ENCODE data around the gene CSK.

Gene CSK

GRCh38 chr15:74752531-74752930 lies 29.3 kb upstream of the CSK start:
- TF ChIP-seq SIN3A (IDR thresholded peaks at IDR 0.05; ENCODE audit: borderline replicate concordance, insufficient read depth, low read length) (no peak), POLR2AphosphoS5 (IDR thresholded peaks at IDR 0.05; ENCODE audit: low read depth, low read length) (no peak), FOXP2 (optimal IDR thresholded peaks at IDR 0.05; ENCODE audit: borderline replicate concordance, extremely low read depth, extremely low read length, insufficient read depth) (no peak)

GRCh38 chr15:74754593-74755215 lies 27.2 kb upstream of the CSK start:
- TF ChIP-seq REST (IDR thresholded peaks at IDR 0.05; ENCODE audit: insufficient read depth in 1 of 2, low read depth in 2 of 2, low read length in 2 of 2) (no peak), SIN3A (IDR thresholded peaks at IDR 0.05; ENCODE audit: borderline replicate concordance, insufficient read depth, low read length) (no peak), TAF1 (IDR thresholded peaks at IDR 0.05; ENCODE audit: borderline replicate concordance, insufficient read depth, low read length) (no peak), FOXP2 (optimal IDR thresholded peaks at IDR 0.05; ENCODE audit: borderline replicate concordance, extremely low read depth, extremely low read length, insufficient read depth) (no peak), POLR2AphosphoS5 (IDR thresholded peaks at IDR 0.05; ENCODE audit: low read depth, low read length) (no peak)

- TF ChIP-seq REST (IDR thresholded peaks at IDR 0.05; ENCODE audit: insufficient read depth in 1 of 2, low read depth in 2 of 2, low read length in 2 of 2) = no peak
- no peak for TF ChIP-seq TAF1 (IDR thresholded peaks at IDR 0.05; ENCODE audit: borderline replicate concordance, insufficient read depth, low read length)
- no peak for TF ChIP-seq POLR2AphosphoS5 (IDR thresholded peaks at IDR 0.05; ENCODE audit: low read depth, low read length)
- TF ChIP-seq FOXP2 (optimal IDR thresholded peaks at IDR 0.05; ENCODE audit: borderline replicate concordance, extremely low read depth, extremely low read length, insufficient read depth) = no peak
- no peak for TF ChIP-seq SIN3A (IDR thresholded peaks at IDR 0.05; ENCODE audit: borderline replicate concordance, insufficient read depth, low read length)
Observed at GRCh38 chr15:74758736-74759135, 23.1 kb upstream of the CSK start.

GRCh38 chr15:74762791-74763150 lies 19.1 kb upstream of the CSK start:
- TF ChIP-seq SIN3A (IDR thresholded peaks at IDR 0.05; ENCODE audit: borderline replicate concordance, insufficient read depth, low read length) (no peak), TAF1 (IDR thresholded peaks at IDR 0.05; ENCODE audit: borderline replicate concordance, insufficient read depth, low read length) (no peak), REST (IDR thresholded peaks at IDR 0.05; ENCODE audit: insufficient read depth in 1 of 2, low read depth in 2 of 2, low read length in 2 of 2) (no peak), FOXP2 (optimal IDR thresholded peaks at IDR 0.05; ENCODE audit: borderline replicate concordance, extremely low read depth, extremely low read length, insufficient read depth) (no peak), POLR2AphosphoS5 (IDR thresholded peaks at IDR 0.05; ENCODE audit: low read depth, low read length) (no peak)

GRCh38 chr15:74763416-74763815 lies 18.5 kb upstream of the CSK start:
- TF ChIP-seq SIN3A (IDR thresholded peaks at IDR 0.05; ENCODE audit: borderline replicate concordance, insufficient read depth, low read length) = no peak
- no peak for TF ChIP-seq POLR2AphosphoS5 (IDR thresholded peaks at IDR 0.05; ENCODE audit: low read depth, low read length)
- TF ChIP-seq TAF1 (IDR thresholded peaks at IDR 0.05; ENCODE audit: borderline replicate concordance, insufficient read depth, low read length) = no peak
- TF ChIP-seq FOXP2 (optimal IDR thresholded peaks at IDR 0.05; ENCODE audit: borderline replicate concordance, extremely low read depth, extremely low read length, insufficient read depth) = no peak
- no peak for TF ChIP-seq REST (IDR thresholded peaks at IDR 0.05; ENCODE audit: insufficient read depth in 1 of 2, low read depth in 2 of 2, low read length in 2 of 2)

Data from PFSK-1 (cell line).